Neural cell (in vitro differentiated cells): ENCODE measurements around the gene GRIN1. TPM values are rescaled to one million over a fixed set of nuclear protein-coding genes. Genes with fewer than 3 reads are reported as not detected.

Experiments
- H2AFZ ChIP-seq: fragments of 200-600, 300-800 bp; sonication (generic), shearing (Covaris generic); 2 replicates; pipeline ENCODE4 v1.6.0; 2014; ENCODE audit warnings: low read depth, mild to moderate bottlenecking, antibody characterized with exemption, low read length, moderate library complexity
- H3F3A ChIP-seq: fragments of 200-600 bp; shearing (Covaris generic); 2 replicates; pipeline ENCODE4 v1.6.1; 2016; ENCODE audit warnings: mild to moderate bottlenecking, moderate library complexity, mixed read lengths, antibody characterized with exemption, low read length; ENCODE audit not compliant: insufficient read depth, poor library complexity, severe bottlenecking
- H3K27ac ChIP-seq: fragments of 200-600, 300-800 bp; sonication (generic), shearing (Covaris generic); 2 replicates; pipeline ENCODE4 v1.5.1; 2014; ENCODE audit warnings: mild to moderate bottlenecking, low read length, moderate library complexity
- H3K27me3 ChIP-seq: fragments of 300-800, 200-600 bp; sonication (generic), shearing (Covaris generic); 2 replicates; pipeline ENCODE4 v1.6.0; 2014; ENCODE audit warnings: mild to moderate bottlenecking, low read depth, low read length, moderate library complexity; ENCODE audit not compliant: insufficient read depth
- H3K36me3 ChIP-seq: fragments of 300-800, 200-600 bp; sonication (generic), shearing (Covaris generic); 2 replicates; pipeline ENCODE4 v1.5.1; 2014; ENCODE audit warnings: mild to moderate bottlenecking, antibody characterized with exemption, low read length, moderate library complexity; ENCODE audit not compliant: insufficient read depth
- H3K4me2 ChIP-seq: fragments of 300-800, 200-600 bp; sonication (generic), shearing (Covaris generic); 2 replicates; pipeline ENCODE4 v1.6.0; 2014; ENCODE audit warnings: mild to moderate bottlenecking, low read length
- H3K4me3 ChIP-seq: fragments of 300-800, 200-600 bp; sonication (generic), shearing (Covaris generic); 2 replicates; pipeline ENCODE4 v1.5.1; 2014; ENCODE audit warnings: mild to moderate bottlenecking, low read length, moderate library complexity
- H3K79me2 ChIP-seq: fragments of 200-600 bp; shearing (Covaris generic); replicated peaks from 2 replicates; pipeline ENCODE4 v1.6.0; 2014; ENCODE audit warnings: mild to moderate bottlenecking, low read length, moderate library complexity; ENCODE audit not compliant: insufficient read depth
- H3K9ac ChIP-seq: fragments of 300-800, 200-600 bp; sonication (generic), shearing (Covaris generic); 2 replicates; pipeline ENCODE4 v1.6.1; 2016; ENCODE audit warnings: mild to moderate bottlenecking, low read length, mixed read lengths
- H3K9me2 ChIP-seq: fragments of 200-600 bp; shearing (Covaris generic); 2 replicates; pipeline ENCODE4 v1.6.1; 2016; ENCODE audit warnings: mild to moderate bottlenecking, low read length, mixed read lengths; ENCODE audit not compliant: insufficient read depth
- H3K9me3 ChIP-seq: fragments of 200-600, 300-800 bp; sonication (generic), shearing (Covaris generic); 2 replicates; pipeline ENCODE4 v1.6.1; 2016; ENCODE audit warnings: mild to moderate bottlenecking, mixed run types, low read length, moderate library complexity, mixed read lengths
- H4K20me1 ChIP-seq: fragments of 200-600 bp; shearing (Covaris generic); 2 replicates; pipeline ENCODE4 v1.6.1; 2016; ENCODE audit warnings: mild to moderate bottlenecking, mixed run types; ENCODE audit not compliant: insufficient read depth
- CTCF ChIP-seq: fragments of 450-650 bp; IDR thresholded peaks from 2 replicates; pipeline ENCODE4 v1.5.1; 2014; ENCODE audit warnings: antibody characterized with exemption, mild to moderate bottlenecking, moderate library complexity; ENCODE audit not compliant: poor library complexity, severe bottlenecking
- EP300 ChIP-seq: fragments of 450-650 bp; conservative IDR thresholded peaks from 2 replicates; pipeline ENCODE4 v1.6.1; 2014; ENCODE audit warnings: antibody characterized with exemption, mild to moderate bottlenecking, moderate library complexity; ENCODE audit not compliant: poor library complexity, severe bottlenecking
- EZH2 ChIP-seq: fragments of 200-600, 300-800 bp; shearing (Covaris generic), sonication (generic); IDR thresholded peaks from 2 replicates; pipeline ENCODE4 v1.6.1; 2014; ENCODE audit warnings: antibody characterized with exemption, low read length, borderline replicate concordance, mild to moderate bottlenecking; ENCODE audit not compliant: insufficient read depth, poor library complexity, severe bottlenecking
- MXI1 ChIP-seq: fragments of 450-650 bp; conservative IDR thresholded peaks from 2 replicates; pipeline ENCODE4 v1.6.1; 2014; ENCODE audit warnings: antibody characterized with exemption, mild to moderate bottlenecking; ENCODE audit not compliant: poor library complexity, severe bottlenecking
- POLR2AphosphoS5 ChIP-seq: IDR thresholded peaks from 2 replicates; pipeline ENCODE4 v1.6.1; 2012
- RAD21 ChIP-seq: fragments of 450-650 bp; conservative IDR thresholded peaks from 2 replicates; pipeline ENCODE4 v1.6.1; 2014; ENCODE audit warnings: antibody characterized with exemption, mild to moderate bottlenecking, moderate library complexity
- REST ChIP-seq: IDR thresholded peaks from 2 replicates; pipeline ENCODE4 v1.6.1; 2012; ENCODE audit warnings: borderline replicate concordance
- SMC3 ChIP-seq: fragments of 450-650 bp; conservative IDR thresholded peaks from 2 replicates; pipeline ENCODE4 v1.6.1; 2014; ENCODE audit warnings: antibody characterized with exemption, mild to moderate bottlenecking, moderate library complexity; ENCODE audit not compliant: poor library complexity
- TAF1 ChIP-seq: IDR thresholded peaks from 2 replicates; pipeline ENCODE4 v1.6.1; 2012; ENCODE audit warnings: low read depth
- polyA plus RNA-seq: library from polyadenylated mRNA; depleted of rRNA; stranded (reverse); fragments of >200 nt; gene quantifications from 2 replicates; pipeline ENCODE4 v1.2.3, GENCODE V29; 2014

The GRIN1 gene
- polyA plus RNA-seq, 1 donor from 2014 or later, result 0.58 TPM

GRCh38 chr9:137169896-137170358, 31.0 kb downstream of the GRIN1 start, which contains the start of gene LRRC26:
Gene LRRC26 (minus strand): TSS chr9:137170051. CDS start chr9:137169943, 108 bp downstream.
- TF ChIP-seq EP300 (no peak), CTCF (no peak), RAD21 (no peak), EZH2 (no peak), REST (no peak), MXI1 (no peak), TAF1 (no peak), SMC3 (no peak), POLR2AphosphoS5 (no peak)
- H3K36me3 ChIP-seq, result no peaks in the 10 kb centered on the region
- no peaks in the 10 kb centered on the region for H3K9me3 ChIP-seq
- no peaks in the 10 kb centered on the region for H3K9me2 ChIP-seq
- H3K9ac ChIP-seq, result peak within 1 kb of the TSS; percentile 82
- peak within 1 kb of the TSS; percentile 6 for H3K4me2 ChIP-seq
- no peaks in the 10 kb centered on the region for H3K79me2 ChIP-seq
- H2AFZ ChIP-seq, result peak within 1 kb of the TSS; percentile 32
- peak within 1 kb of the TSS; percentile 71 for H3K27ac ChIP-seq
- H3F3A ChIP-seq, result no peaks in the 10 kb centered on the region
- H4K20me1 ChIP-seq, result no peaks in the 10 kb centered on the region
- peak within 1 kb of the TSS; percentile 78 for H3K4me3 ChIP-seq
- peaks cover 34% of the 10 kb centered on the region for H3K27me3 ChIP-seq

- no peaks in the 10 kb centered on the region for H3K79me2 ChIP-seq
- peaks cover 28% of the 10 kb centered on the region for H3K27me3 ChIP-seq
- H3K4me3 ChIP-seq, result peak overlapping the region; percentile 78
- H3K9ac ChIP-seq, result peak overlapping the region; percentile 82
- H3F3A ChIP-seq, result no peaks in the 10 kb centered on the region
- H3K4me2 ChIP-seq, result no peak overlapping the region
- H2AFZ ChIP-seq, result no peak overlapping the region
- H3K9me3 ChIP-seq, result no peaks in the 10 kb centered on the region
- H3K36me3 ChIP-seq, result no peaks in the 10 kb centered on the region
- no peak for TF ChIP-seq MXI1
- TF ChIP-seq RAD21, result no peak
- no peak for TF ChIP-seq POLR2AphosphoS5
- no peak for TF ChIP-seq TAF1
- TF ChIP-seq EP300, result no peak
- TF ChIP-seq CTCF, result no peak
- no peak for TF ChIP-seq EZH2
- TF ChIP-seq REST, result no peak
- no peak for TF ChIP-seq SMC3
- H3K27ac ChIP-seq, result no peak overlapping the region
- H4K20me1 ChIP-seq, result no peaks in the 10 kb centered on the region
- no peaks in the 10 kb centered on the region for H3K9me2 ChIP-seq
These were observed 31.7 kb downstream of the GRIN1 start for GRCh38 chr9:137170486-137171148.
